Measurements from ENCODE around the gene UNKL. TPM values are rescaled to one million over a fixed set of nuclear protein-coding genes. Genes with fewer than 3 reads are reported as not detected.

The UNKL gene
- total RNA-seq (2022; extraction: Qiagen RNA extraction; ENCODE audit: low read depth) = 21.4 to 34.4 TPM (median 30.8 TPM) in 5 replicates

GRCh38 chr16:1414532-1415260, at the start of gene UNKL:
Gene UNKL, minus strand, starts transcription at chr16:1414704. Its CDS starts 13 bp downstream, at chr16:1414691.

GRCh38 chr16:1443980-1444729, 29.7 kb upstream of the UNKL start, which contains the start of gene CCDC154:
Gene CCDC154, minus strand, starts transcription at chr16:1444556. Its CDS starts 234 bp downstream, at chr16:1444322.

GRCh38 chr16:1430759-1431496, 16.4 kb upstream of the UNKL start, which contains the start of gene PERCC1:
Gene PERCC1, plus strand, starts transcription at chr16:1431078. Its CDS starts 1,516 bp downstream, at chr16:1432594.

GRCh38 chr16:1351582-1352362, 62.7 kb downstream of the UNKL start, which contains the start of the genes GNPTG and TSR3:
Gene GNPTG, plus strand, starts transcription at chr16:1351931. Its CDS starts 35 bp downstream, at chr16:1351966.
Gene TSR3, minus strand, starts transcription at chr16:1351878. Its CDS starts 74 bp downstream, at chr16:1351804.

GRCh38 chr16:1333149-1333812, 81.2 kb downstream of the UNKL start, which contains the start of gene BAIAP3:
Gene BAIAP3, plus strand, starts transcription at chr16:1333645. Its CDS starts 4,905 bp downstream, at chr16:1338550.

Other genes starting within 250 kb of the UNKL start
- 0.15 to 0.16 TPM in 2 of 5 replicates, not detected in the others for gene TPSG1, start 189.4 kb downstream of the UNKL start, total RNA-seq (2022; extraction: Qiagen RNA extraction; ENCODE audit: low read depth)
- 0.13 TPM in 1 of 5 replicates, not detected in the others for gene TPSB2, start 184.5 kb downstream of the UNKL start, total RNA-seq (2022; extraction: Qiagen RNA extraction; ENCODE audit: low read depth)
- gene TPSAB1, start 174.0 kb downstream of the UNKL start, total RNA-seq (2022; extraction: Qiagen RNA extraction; ENCODE audit: low read depth) = 0.09 TPM in 1 of 5 replicates, not detected in the others
- gene TPSD1, start 158.6 kb downstream of the UNKL start, total RNA-seq (2022; extraction: Qiagen RNA extraction; ENCODE audit: low read depth) = 0.15 TPM in 1 of 5 replicates, not detected in the others
- 150 to 195 TPM (median 172 TPM) in 5 replicates for gene UBE2I, start 105.1 kb downstream of the UNKL start, total RNA-seq (2022; extraction: Qiagen RNA extraction; ENCODE audit: low read depth)
- gene BAIAP3, start 81.1 kb downstream of the UNKL start, total RNA-seq (2022; extraction: Qiagen RNA extraction; ENCODE audit: low read depth) = 0.94 to 1.5 TPM (median 1.3 TPM) in 5 replicates
- 58.1 to 93.9 TPM (median 88.2 TPM) in 5 replicates for gene TSR3, start 62.8 kb downstream of the UNKL start, total RNA-seq (2022; extraction: Qiagen RNA extraction; ENCODE audit: low read depth)
- gene GNPTG, start 62.8 kb downstream of the UNKL start, total RNA-seq (2022; extraction: Qiagen RNA extraction; ENCODE audit: low read depth) = 26.2 to 39.2 TPM (median 34.4 TPM) in 5 replicates
- gene UQCC4, start 6.0 kb upstream of the UNKL start, total RNA-seq (2022; extraction: Qiagen RNA extraction; ENCODE audit: low read depth) = 33.5 to 37.2 TPM (median 35.3 TPM) in 5 replicates
- not detected in 5 replicates for gene PERCC1, start 16.4 kb upstream of the UNKL start, total RNA-seq (2022; extraction: Qiagen RNA extraction; ENCODE audit: low read depth)
- gene CCDC154, start 29.9 kb upstream of the UNKL start, total RNA-seq (2022; extraction: Qiagen RNA extraction; ENCODE audit: low read depth) = 0.05 to 0.47 TPM (median 0.26 TPM) in 4 of 5 replicates, not detected in the other
- gene CLCN7, start 60.3 kb upstream of the UNKL start, total RNA-seq (2022; extraction: Qiagen RNA extraction; ENCODE audit: low read depth) = 56.1 to 74.8 TPM (median 72.3 TPM) in 5 replicates
- gene PTX4, start 74.2 kb upstream of the UNKL start, total RNA-seq (2022; extraction: Qiagen RNA extraction; ENCODE audit: low read depth) = not detected in 5 replicates
- gene TELO2, start 78.7 kb upstream of the UNKL start, total RNA-seq (2022; extraction: Qiagen RNA extraction; ENCODE audit: low read depth) = 28.3 to 41.7 TPM (median 38.9 TPM) in 5 replicates
- gene TMEM204, start 119.0 kb upstream of the UNKL start, total RNA-seq (2022; extraction: Qiagen RNA extraction; ENCODE audit: low read depth) = 0.07 to 0.08 TPM in 2 of 5 replicates, not detected in the others
- gene IFT140, start 197.4 kb upstream of the UNKL start, total RNA-seq (2022; extraction: Qiagen RNA extraction; ENCODE audit: low read depth) = 6.4 to 9.2 TPM (median 8.6 TPM) in 5 replicates
- 11.8 to 17.6 TPM (median 16.9 TPM) in 5 replicates for gene CRAMP1, start 197.7 kb upstream of the UNKL start, total RNA-seq (2022; extraction: Qiagen RNA extraction; ENCODE audit: low read depth)